ENCODE results near the gene C1QTNF5.

C1QTNF5 gene

GRCh38 chr11:119375337-119376196, 34.9 kb upstream of the C1QTNF5 start:
- no peak overlapping the region for H3K4me3 ChIP-seq (ENCODE audit: low read length)
- no peak for TF ChIP-seq CTCF (conservative IDR thresholded peaks at IDR 0.05; ENCODE audit: low read length)
- peak; percentile 60 for DNase-seq (ENCODE audit: low read depth)

- DNase-seq (ENCODE audit: low read depth), result no peak
- no peak for TF ChIP-seq CTCF (conservative IDR thresholded peaks at IDR 0.05; ENCODE audit: low read length)
- H3K4me3 ChIP-seq (ENCODE audit: low read length), result no peak overlapping the region
These were observed 34.1 kb upstream of the C1QTNF5 start for GRCh38 chr11:119374632-119375336.

GRCh38 chr11:119373921-119374631, 33.4 kb upstream of the C1QTNF5 start:
- no peak overlapping the region for H3K4me3 ChIP-seq (ENCODE audit: low read length)
- TF ChIP-seq CTCF (conservative IDR thresholded peaks at IDR 0.05; ENCODE audit: low read length), result peak; percentile 96
- DNase-seq (ENCODE audit: low read depth), result peak; percentile 72

- DNase-seq (ENCODE audit: low read depth), result no peak
- no peak for TF ChIP-seq CTCF (conservative IDR thresholded peaks at IDR 0.05; ENCODE audit: low read length)
- no peak overlapping the region for H3K4me3 ChIP-seq (ENCODE audit: low read length)
These were observed 32.6 kb upstream of the C1QTNF5 start for GRCh38 chr11:119373059-119373920.

GRCh38 chr11:119372260-119373058, 31.8 kb upstream of the C1QTNF5 start:
- no peak for TF ChIP-seq CTCF (conservative IDR thresholded peaks at IDR 0.05; ENCODE audit: low read length)
- no peak overlapping the region for H3K4me3 ChIP-seq (ENCODE audit: low read length)
- no peak for DNase-seq (ENCODE audit: low read depth)

GRCh38 chr11:119371778-119372182, 31.1 kb upstream of the C1QTNF5 start:
- no peak; the same call in 1 of the 2 replicates for TF ChIP-seq CTCF (conservative IDR thresholded peaks at IDR 0.05; ENCODE audit: low read length)
- no peak for DNase-seq (ENCODE audit: low read depth)
- H3K4me3 ChIP-seq (ENCODE audit: low read length), result no peak overlapping the region
